OCI-LY3 (cell line): Measurements from ENCODE around the gene PRDM16.

Experiments used
- H2AFZ ChIP-seq: fragments of 200-600, 300-600 bp; shearing (Covaris generic); 2 replicates; pipeline ENCODE4 v1.6.0; 2014; ENCODE audit warnings: antibody characterized with exemption, low read depth, low read length
- H3K27ac ChIP-seq: fragments of 200-600, 300-600 bp; sonication (generic); 2 replicates; pipeline ENCODE4 v1.5.1; 2014; ENCODE audit warnings: mild to moderate bottlenecking, low read length, moderate library complexity, mixed read lengths
- H3K27me3 ChIP-seq: fragments of 200-600, 300-600 bp; sonication (generic); 2 replicates; pipeline ENCODE4 v1.6.1; 2014; ENCODE audit warnings: low read depth, low read length, mixed read lengths
- H3K36me3 ChIP-seq: fragments of 200-600, 300-600 bp; sonication (generic); replicated peaks from 2 replicates; pipeline ENCODE3; 2014; ENCODE audit warnings: low read depth, low read length, mixed read lengths
- H3K4me1 ChIP-seq: fragments of 300-600, 200-600 bp; sonication (generic); 2 replicates; pipeline ENCODE4 v1.6.1; 2014; ENCODE audit warnings: low read length, mixed read lengths
- H3K4me2 ChIP-seq: fragments of 200-600, 300-600 bp; sonication (generic); 2 replicates; pipeline ENCODE4 v1.6.1; 2014; ENCODE audit warnings: low read length, mixed read lengths
- H3K4me3 ChIP-seq: fragments of 300-600, 200-600 bp; sonication (generic); 2 replicates; pipeline ENCODE4 v1.5.1; 2014; ENCODE audit warnings: antibody characterized with exemption, mild to moderate bottlenecking, low read length, moderate library complexity
- H3K79me2 ChIP-seq: fragments of 300-600, 200-600 bp; shearing (Covaris generic); 2 replicates; pipeline ENCODE4 v1.6.1; 2014; ENCODE audit warnings: mild to moderate bottlenecking, low read length, mixed read lengths
- H3K9ac ChIP-seq: fragments of 300-600, 200-600 bp; shearing (Covaris generic); 2 replicates; pipeline ENCODE4 v1.6.0; 2014; ENCODE audit warnings: mild to moderate bottlenecking, low read length, moderate library complexity
- H3K9me3 ChIP-seq: fragments of 200-600, 300-600 bp; shearing (Covaris generic); 2 replicates; pipeline ENCODE4 v1.6.1; 2014; ENCODE audit warnings: low read length, mixed read lengths; ENCODE audit not compliant: insufficient read depth
- H4K20me1 ChIP-seq: fragments of 200-600, 300-600 bp; sonication (generic); 2 replicates; pipeline ENCODE4 v1.6.1; 2016; ENCODE audit warnings: low read length, mixed read lengths; ENCODE audit not compliant: insufficient read depth
- CTCF ChIP-seq: fragments of 200-600, 300-600 bp; sonication (generic); IDR thresholded peaks from 2 replicates; pipeline ENCODE4 v1.5.1; 2014; ENCODE audit warnings: antibody characterized with exemption, low read length, low read depth
- EZH2phosphoT487 ChIP-seq: fragments of 200-600 bp; shearing (Covaris generic); IDR thresholded peaks from 2 replicates; pipeline ENCODE4 v1.6.1; 2018; ENCODE audit warnings: antibody characterized with exemption, mixed run types, low read depth

PRDM16 gene

GRCh38 chr1:3413975-3414710 lies 345.1 kb downstream of the PRDM16 start:
- Histone ChIP-seq H3K4me2 (no peak overlapping the region), H3K27ac (no peak overlapping the region), H3K9ac (no peak overlapping the region), H2AFZ (no peak overlapping the region), H3K79me2 (no peaks in the 10 kb centered on the region), H4K20me1 (no peaks in the 10 kb centered on the region), H3K4me3 (no peak overlapping the region), H3K9me3 (no peaks in the 10 kb centered on the region), H3K27me3 (no peaks in the 10 kb centered on the region), H3K4me1 (no peaks in the 10 kb centered on the region), H3K36me3 (no peaks in the 10 kb centered on the region)
- no peak for TF ChIP-seq CTCF

GRCh38 chr1:3415260-3416090 lies 346.5 kb downstream of the PRDM16 start:
- Histone ChIP-seq H3K79me2 (no peaks in the 10 kb centered on the region), H4K20me1 (no peaks in the 10 kb centered on the region), H3K4me1 (no peaks in the 10 kb centered on the region), H3K4me3 (no peak overlapping the region), H2AFZ (no peak overlapping the region), H3K9me3 (no peaks in the 10 kb centered on the region), H3K27me3 (no peaks in the 10 kb centered on the region), H3K9ac (no peak overlapping the region), H3K36me3 (no peaks in the 10 kb centered on the region), H3K4me2 (no peak overlapping the region), H3K27ac (no peak overlapping the region)
- TF ChIP-seq EZH2phosphoT487 (no peak), CTCF (no peak)

GRCh38 chr1:3417082-3417739 lies 348.2 kb downstream of the PRDM16 start:
- TF ChIP-seq CTCF (peak; percentile 48), EZH2phosphoT487 (no peak)
- no peak overlapping the region for H2AFZ ChIP-seq
- no peak overlapping the region for H3K9ac ChIP-seq
- no peak overlapping the region for H3K4me2 ChIP-seq
- no peak overlapping the region for H3K27ac ChIP-seq
- H3K4me3 ChIP-seq: no peak overlapping the region
- H3K27me3 ChIP-seq: no peaks in the 10 kb centered on the region
- no peaks in the 10 kb centered on the region for H4K20me1 ChIP-seq
- no peaks in the 10 kb centered on the region for H3K4me1 ChIP-seq
- H3K79me2 ChIP-seq: no peaks in the 10 kb centered on the region
- H3K36me3 ChIP-seq: no peaks in the 10 kb centered on the region
- no peaks in the 10 kb centered on the region for H3K9me3 ChIP-seq

- Histone ChIP-seq H3K4me2 (no peak overlapping the region), H3K27ac (no peak overlapping the region), H3K9me3 (no peaks in the 10 kb centered on the region), H4K20me1 (no peaks in the 10 kb centered on the region), H3K27me3 (no peaks in the 10 kb centered on the region), H3K36me3 (no peaks in the 10 kb centered on the region), H2AFZ (no peak overlapping the region), H3K4me3 (no peak overlapping the region), H3K9ac (no peak overlapping the region), H3K4me1 (no peaks in the 10 kb centered on the region), H3K79me2 (no peaks in the 10 kb centered on the region)
- no peak for TF ChIP-seq EZH2phosphoT487
- TF ChIP-seq CTCF: no peak
These were observed 348.9 kb downstream of the PRDM16 start for GRCh38 chr1:3417934-3418333.
